Measurements from ENCODE around the gene SLC17A1. TPM values are rescaled to one million over a fixed set of nuclear protein-coding genes. Genes with fewer than 3 reads are reported as not detected.

SLC17A1 gene
- total RNA-seq, 6 donors from 2014 or later: not detected

GRCh38 chr6:25816252-25816651, 15.6 kb downstream of the SLC17A1 start:
- TF ChIP-seq EP300 (IDR thresholded peaks at IDR 0.05) (no peak), CTCF (IDR thresholded peaks at IDR 0.05) (no peak), POLR2A (IDR thresholded peaks at IDR 0.05) (no peak), POLR2AphosphoS5 (IDR thresholded peaks at IDR 0.05) (no peak)
- Histone ChIP-seq H3K4me3 (no peak overlapping the region), H3K9me3 (no peaks in the 10 kb centered on the region), H3K36me3 (no peaks in the 10 kb centered on the region), H3K4me1 (no peaks in the 10 kb centered on the region), H3K27ac (no peak overlapping the region), H3K27me3 (no peaks in the 10 kb centered on the region)
- DNase-seq (no peak), ATAC-seq (ENCODE audit: low FRiP score in 2 of 2) (no peak)
- WGBS, 2 donors: 94 to 96% methylated on average over 2 of the region's 2 CpGs

GRCh38 chr6:25815194-25815593, 16.7 kb downstream of the SLC17A1 start:
- Histone ChIP-seq H3K27ac (no peak overlapping the region), H3K4me3 (no peak overlapping the region), H3K36me3 (no peaks in the 10 kb centered on the region), H3K9me3 (no peaks in the 10 kb centered on the region), H3K27me3 (no peaks in the 10 kb centered on the region), H3K4me1 (no peaks in the 10 kb centered on the region)
- DNase-seq (no peak), ATAC-seq (ENCODE audit: low FRiP score in 2 of 2) (no peak)
- WGBS, 2 donors: 61 to 73% methylated on average over 3 of the region's 3 CpGs
- no peak for TF ChIP-seq CTCF (IDR thresholded peaks at IDR 0.05)
- no peak for TF ChIP-seq POLR2AphosphoS5 (IDR thresholded peaks at IDR 0.05)
- no peak for TF ChIP-seq POLR2A (IDR thresholded peaks at IDR 0.05)
- no peak for TF ChIP-seq EP300 (IDR thresholded peaks at IDR 0.05)

- H3K27ac ChIP-seq: no peak overlapping the region
- H3K4me1 ChIP-seq: no peaks in the 10 kb centered on the region
- H3K36me3 ChIP-seq: no peaks in the 10 kb centered on the region
- H3K9me3 ChIP-seq: no peaks in the 10 kb centered on the region
- no peaks in the 10 kb centered on the region for H3K27me3 ChIP-seq
- H3K4me3 ChIP-seq: no peak overlapping the region
- 82 to 90% methylated on average over 2 of the region's 2 CpGs for WGBS, 2 donors
- TF ChIP-seq POLR2AphosphoS5 (IDR thresholded peaks at IDR 0.05) (no peak), POLR2A (IDR thresholded peaks at IDR 0.05) (no peak), CTCF (IDR thresholded peaks at IDR 0.05) (no peak), EP300 (IDR thresholded peaks at IDR 0.05) (no peak)
- ATAC-seq (ENCODE audit: low FRiP score in 2 of 2) (no peak), DNase-seq (no peak)
These were observed 27.0 kb downstream of the SLC17A1 start for GRCh38 chr6:25804804-25805203.

- TF ChIP-seq EP300 (IDR thresholded peaks at IDR 0.05): no peak
- no peak for TF ChIP-seq CTCF (IDR thresholded peaks at IDR 0.05)
- no peak for TF ChIP-seq POLR2AphosphoS5 (IDR thresholded peaks at IDR 0.05)
- TF ChIP-seq POLR2A (IDR thresholded peaks at IDR 0.05): no peak
- no peak for ATAC-seq (ENCODE audit: low FRiP score in 2 of 2)
- Histone ChIP-seq H3K27ac (no peak overlapping the region), H3K27me3 (no peaks in the 10 kb centered on the region), H3K4me1 (no peaks in the 10 kb centered on the region), H3K36me3 (no peaks in the 10 kb centered on the region), H3K4me3 (no peak overlapping the region), H3K9me3 (no peaks in the 10 kb centered on the region)
- DNase-seq: no peak
- 77 to 82% methylated on average over 4 of the region's 4 CpGs for WGBS, 2 donors
These were observed 30.4 kb downstream of the SLC17A1 start for GRCh38 chr6:25801436-25801835.

GRCh38 chr6:25794784-25795183, 37.1 kb downstream of the SLC17A1 start:
- H3K4me1 ChIP-seq: no peaks in the 10 kb centered on the region
- H3K36me3 ChIP-seq: no peaks in the 10 kb centered on the region
- DNase-seq (no peak), ATAC-seq (ENCODE audit: low FRiP score in 2 of 2) (no peak)
- H3K4me3 ChIP-seq: no peak overlapping the region
- H3K9me3 ChIP-seq: no peaks in the 10 kb centered on the region
- 77 to 94% methylated on average over 2 of the region's 2 CpGs for WGBS, 2 donors
- TF ChIP-seq POLR2AphosphoS5 (IDR thresholded peaks at IDR 0.05) (no peak), CTCF (IDR thresholded peaks at IDR 0.05) (no peak), POLR2A (IDR thresholded peaks at IDR 0.05) (no peak), EP300 (IDR thresholded peaks at IDR 0.05) (no peak)
- H3K27ac ChIP-seq: no peak overlapping the region
- H3K27me3 ChIP-seq: no peaks in the 10 kb centered on the region
